KBM-7 (cell line): ENCODE measurements around the gene GEMIN5.

Experiments
- DNase-seq: peaks from one replicate; pipeline ENCODE4 v3.0.0-alpha.2; 2015
- in situ Hi-C: fragments of 300-500 bp; cut with MboI; formaldehyde crosslinking; loops from 2 replicates; pipeline ENCODE4 v1.14.3; 2020; ENCODE audit warnings: low sequenced_read_pairs, low pct_unique_long_range_greater_than_20kb, mixed read lengths

The GEMIN5 gene

GRCh38 chr5:154895606-154896561, 42.1 kb downstream of the GEMIN5 start:
- in situ Hi-C loops: no loop called here
- no peak for DNase-seq

- in situ Hi-C loops: no loop called here
- DNase-seq: no peak
These were observed 44.6 kb downstream of the GEMIN5 start for GRCh38 chr5:154893381-154893780.

GRCh38 chr5:154892369-154892771, 45.6 kb downstream of the GEMIN5 start:
- in situ Hi-C loops: no loop called here
- DNase-seq: no peak

- in situ Hi-C loops: no loop called here
These were observed 52.6 kb downstream of the GEMIN5 start for GRCh38 chr5:154885439-154885838.

GRCh38 chr5:154884424-154884823, 53.6 kb downstream of the GEMIN5 start:
- in situ Hi-C loops: no loop called here
- DNase-seq: no peak

More at GRCh38 chr5:154885439-154885838, 52.6 kb downstream of the GEMIN5 start:
- DNase-seq: peak; percentile 32

GRCh38 chr5:154881986-154882385, 56.0 kb downstream of the GEMIN5 start:
- no peak for DNase-seq
- in situ Hi-C loops: no loop called here

- no peak for DNase-seq
- in situ Hi-C loops: no loop called here
These were observed 59.2 kb downstream of the GEMIN5 start for GRCh38 chr5:154878642-154879335.

GRCh38 chr5:154873791-154874331, 64.2 kb downstream of the GEMIN5 start:
- in situ Hi-C loops: no loop called here
- DNase-seq: no peak

GRCh38 chr5:154871734-154872133, 66.3 kb downstream of the GEMIN5 start:
- in situ Hi-C loops: no loop called here
- DNase-seq: no peak

- in situ Hi-C loops: no loop called here
- no peak for DNase-seq
These were observed 69.3 kb downstream of the GEMIN5 start for GRCh38 chr5:154868702-154869101.

- in situ Hi-C loops: no loop called here
- no peak for DNase-seq
These were observed 71.2 kb downstream of the GEMIN5 start for GRCh38 chr5:154866841-154867240.

GRCh38 chr5:154865466-154866184, 72.4 kb downstream of the GEMIN5 start:
- in situ Hi-C loops: no loop called here
- no peak for DNase-seq

- no peak for DNase-seq
- in situ Hi-C loops: no loop called here
These were observed 74.5 kb downstream of the GEMIN5 start for GRCh38 chr5:154863291-154864080.

- in situ Hi-C loops: no loop called here
- no peak for DNase-seq
These were observed 75.2 kb downstream of the GEMIN5 start for GRCh38 chr5:154862766-154863165.

- in situ Hi-C loops: no loop called here
- no peak for DNase-seq
These were observed 76.1 kb downstream of the GEMIN5 start for GRCh38 chr5:154861946-154862345.

GRCh38 chr5:154860765-154861164, 77.2 kb downstream of the GEMIN5 start:
- DNase-seq: peak; percentile 61
- in situ Hi-C loops: no loop called here

GRCh38 chr5:154860123-154860522, 77.9 kb downstream of the GEMIN5 start:
- DNase-seq: no peak
- in situ Hi-C loops: no loop called here

- DNase-seq: peak; percentile 87
- in situ Hi-C loops: no loop called here
These were observed 78.8 kb downstream of the GEMIN5 start for GRCh38 chr5:154858972-154859871.
